ENCODE measurements around the gene RIC8B. TPM values are rescaled to one million over a fixed set of nuclear protein-coding genes. Genes with fewer than 3 reads are reported as not detected.

RIC8B gene
- total RNA-seq, 1 experiment from 2014 or later, result 14.9 TPM

GRCh38 chr12:106914796-106915634, 140.5 kb downstream of the RIC8B start:
- no peaks in the 10 kb centered on the region for H4K20me1 ChIP-seq (ENCODE audit: insufficient read depth)
- no peaks in the 10 kb centered on the region for H3K36me3 ChIP-seq (ENCODE audit: low read depth)
- no peaks in the 10 kb centered on the region for H3K9me3 ChIP-seq (ENCODE audit: insufficient read depth, low read depth)
- no TSS peak for BruUV-seq (replicated peaks)
- H3K79me2 ChIP-seq (ENCODE audit: low read depth), result no peaks in the 10 kb centered on the region
- H3K27ac ChIP-seq, result no peak overlapping the region
- no peaks in the 10 kb centered on the region for H3K27me3 ChIP-seq (ENCODE audit: insufficient read depth, low read depth)
- H3K4me1 ChIP-seq (replicated peaks; ENCODE audit: insufficient read depth), result no peaks in the 10 kb centered on the region
- ChIA-PET POLR2A (ENCODE audit: unreplicated experiment) (no interaction called here), CTCF (no interaction called here)
- intact Hi-C loops (cut with micrococcal nuclease; ENCODE audit: unreplicated experiment), result no loop called here
- no peak for DNase-seq
- H3F3A ChIP-seq (ENCODE audit: insufficient read depth, low read depth), result no peaks in the 10 kb centered on the region
- TF ChIP-seq, protein P1, sequence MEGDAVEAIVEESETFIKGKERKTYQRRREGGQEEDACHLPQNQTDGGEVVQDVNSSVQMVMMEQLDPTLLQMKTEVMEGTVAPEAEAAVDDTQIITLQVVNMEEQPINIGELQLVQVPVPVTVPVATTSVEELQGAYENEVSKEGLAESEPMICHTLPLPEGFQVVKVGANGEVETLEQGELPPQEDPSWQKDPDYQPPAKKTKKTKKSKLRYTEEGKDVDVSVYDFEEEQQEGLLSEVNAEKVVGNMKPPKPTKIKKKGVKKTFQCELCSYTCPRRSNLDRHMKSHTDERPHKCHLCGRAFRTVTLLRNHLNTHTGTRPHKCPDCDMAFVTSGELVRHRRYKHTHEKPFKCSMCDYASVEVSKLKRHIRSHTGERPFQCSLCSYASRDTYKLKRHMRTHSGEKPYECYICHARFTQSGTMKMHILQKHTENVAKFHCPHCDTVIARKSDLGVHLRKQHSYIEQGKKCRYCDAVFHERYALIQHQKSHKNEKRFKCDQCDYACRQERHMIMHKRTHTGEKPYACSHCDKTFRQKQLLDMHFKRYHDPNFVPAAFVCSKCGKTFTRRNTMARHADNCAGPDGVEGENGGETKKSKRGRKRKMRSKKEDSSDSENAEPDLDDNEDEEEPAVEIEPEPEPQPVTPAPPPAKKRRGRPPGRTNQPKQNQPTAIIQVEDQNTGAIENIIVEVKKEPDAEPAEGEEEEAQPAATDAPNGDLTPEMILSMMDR (conservative IDR thresholded peaks at IDR 0.05), result no peak
- TF ChIP-seq EZH2 (IDR thresholded peaks at IDR 0.05; ENCODE audit: low read depth), result no peak
- H2AFZ ChIP-seq, result no peak overlapping the region
- no peak overlapping the region for H3K4me2 ChIP-seq
- no peaks in the 10 kb centered on the region for H3K9me2 ChIP-seq (ENCODE audit: insufficient read depth)
- no peak overlapping the region for H3K4me3 ChIP-seq

DNA sequence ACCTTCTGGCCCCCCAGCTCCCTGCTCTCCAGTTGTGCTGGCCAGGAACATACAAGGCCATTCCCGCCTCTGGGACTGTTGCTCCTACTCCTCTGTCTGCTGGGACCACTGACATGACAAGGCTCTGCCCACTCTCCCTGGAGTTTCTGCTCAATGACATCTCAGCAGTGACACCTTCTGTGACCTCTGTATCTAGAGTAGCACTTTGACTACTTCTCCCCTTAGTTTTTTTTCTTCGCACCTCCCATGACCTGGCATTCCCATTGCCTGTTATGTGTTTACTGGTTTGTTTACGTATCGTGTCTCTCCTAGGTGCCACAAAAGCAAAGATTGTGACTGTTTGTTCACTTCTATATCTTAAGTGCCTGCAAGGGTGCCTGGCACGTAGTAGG, 141.1 kb downstream of the RIC8B start:
- CTCF ChIA-PET, result no interaction called here

DNA sequence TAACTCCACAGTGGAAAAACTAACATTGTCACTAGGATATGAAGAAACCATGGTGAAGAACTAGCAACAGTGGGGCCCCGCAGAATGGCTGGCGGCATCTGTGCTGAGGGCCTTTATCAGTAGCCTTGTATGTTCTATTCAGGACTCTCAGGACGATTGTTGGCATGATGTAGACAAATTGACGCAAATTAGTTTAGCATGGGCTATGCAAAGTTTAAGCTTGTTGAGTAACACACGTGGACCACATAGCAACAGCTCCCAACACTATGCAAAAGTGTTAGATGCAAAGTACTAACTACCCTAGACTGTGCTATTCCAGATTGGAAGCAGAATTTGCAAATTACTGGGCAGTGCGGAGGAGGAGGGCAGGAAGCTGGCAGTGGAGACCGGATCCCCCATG, 143.0 kb downstream of the RIC8B start:
- ChIA-PET CTCF (interaction anchor here (0.6 kb wide), 1 partner anchor 74 kb away, joined by 3 read pairs; no protein-coding TSS in a partner anchor), POLR2A (ENCODE audit: unreplicated experiment) (no interaction called here)
- no peaks in the 10 kb centered on the region for H3K27me3 ChIP-seq (ENCODE audit: insufficient read depth, low read depth)
- no TSS peak for BruUV-seq (replicated peaks)
- H3K9me3 ChIP-seq (ENCODE audit: insufficient read depth, low read depth), result no peaks in the 10 kb centered on the region
- no peak overlapping the region for H3K4me2 ChIP-seq
- H4K20me1 ChIP-seq (ENCODE audit: insufficient read depth), result no peaks in the 10 kb centered on the region
- no peaks in the 10 kb centered on the region for H3F3A ChIP-seq (ENCODE audit: insufficient read depth, low read depth)
- no peak overlapping the region for H2AFZ ChIP-seq
- no peak overlapping the region for H3K4me3 ChIP-seq
- no peak for TF ChIP-seq EZH2 (IDR thresholded peaks at IDR 0.05; ENCODE audit: low read depth)
- TF ChIP-seq, protein P1 (conservative IDR thresholded peaks at IDR 0.05), result no peak
- no peak for DNase-seq
- H3K36me3 ChIP-seq (ENCODE audit: low read depth), result no peaks in the 10 kb centered on the region
- no peaks in the 10 kb centered on the region for H3K79me2 ChIP-seq (ENCODE audit: low read depth)
- intact Hi-C loops (cut with micrococcal nuclease; ENCODE audit: unreplicated experiment), result no loop called here
- no peaks in the 10 kb centered on the region for H3K4me1 ChIP-seq (replicated peaks; ENCODE audit: insufficient read depth)
- no peak overlapping the region for H3K27ac ChIP-seq
- no peaks in the 10 kb centered on the region for H3K9me2 ChIP-seq (ENCODE audit: insufficient read depth)

More for the DNA sequence above, 141.1 kb downstream of the RIC8B start:
- POLR2A ChIA-PET (ENCODE audit: unreplicated experiment), result no interaction called here
- no peaks in the 10 kb centered on the region for H3K79me2 ChIP-seq (ENCODE audit: low read depth)
- no peak for DNase-seq
- H3K27me3 ChIP-seq (ENCODE audit: insufficient read depth, low read depth), result no peaks in the 10 kb centered on the region
- no peaks in the 10 kb centered on the region for H3K4me1 ChIP-seq (replicated peaks; ENCODE audit: insufficient read depth)
- no peak overlapping the region for H3K4me3 ChIP-seq
- H2AFZ ChIP-seq, result no peak overlapping the region
- no peaks in the 10 kb centered on the region for H3K9me2 ChIP-seq (ENCODE audit: insufficient read depth)
- TF ChIP-seq, protein P1 (conservative IDR thresholded peaks at IDR 0.05), result no peak
- no peak for TF ChIP-seq EZH2 (IDR thresholded peaks at IDR 0.05; ENCODE audit: low read depth)
- H3K36me3 ChIP-seq (ENCODE audit: low read depth), result no peaks in the 10 kb centered on the region
- no peaks in the 10 kb centered on the region for H3F3A ChIP-seq (ENCODE audit: insufficient read depth, low read depth)
- no peak overlapping the region for H3K4me2 ChIP-seq
- no peaks in the 10 kb centered on the region for H3K9me3 ChIP-seq (ENCODE audit: insufficient read depth, low read depth)
- no peak overlapping the region for H3K27ac ChIP-seq
- intact Hi-C loops (cut with micrococcal nuclease; ENCODE audit: unreplicated experiment), result no loop called here
- BruUV-seq (replicated peaks), result no TSS peak
- H4K20me1 ChIP-seq (ENCODE audit: insufficient read depth), result no peaks in the 10 kb centered on the region
